CD4-positive, CD25-positive, alpha-beta regulatory T cell (primary cell): Measurements from ENCODE around the gene PNKP. TPM values are rescaled to one million over a fixed set of nuclear protein-coding genes. Genes with fewer than 3 reads are reported as not detected.

Experiments used
- ATAC-seq, 2 donors: fragments of 150-1000 bp; cut with Tn5 transposase; one replicate each; pipeline ENCODE4 v1.10.0; 2021; ENCODE audit warnings: low read depth in 2 of 2, moderate number of reproducible peaks in 2 of 2, moderate library complexity in 1 of 2
- DNase-seq, 3 donors: peaks; one replicate each; pipeline versions ENCODE4 v3.0.0 to v3.0.0-alpha.2; 2012 to 2022; ENCODE audit warnings: mixed read lengths in 1 of 3
- H3K27ac ChIP-seq: one replicate; pipeline ENCODE4 v1.7.0; 2013; ENCODE audit warnings: mild to moderate bottlenecking, low read length; ENCODE audit not compliant: insufficient read depth, poor library complexity, severe bottlenecking
- H3K27me3 ChIP-seq: one replicate; pipeline ENCODE4 v1.7.0; 2013; ENCODE audit warnings: low read length; ENCODE audit not compliant: control insufficient read depth, insufficient read depth
- H3K36me3 ChIP-seq: one replicate; pipeline ENCODE4 v1.7.0; 2013; ENCODE audit warnings: mild to moderate bottlenecking, low read length, moderate library complexity; ENCODE audit not compliant: control insufficient read depth, insufficient read depth
- H3K4me1 ChIP-seq: 2 replicates; pipeline ENCODE4 v1.7.0; 2013; ENCODE audit warnings: mild to moderate bottlenecking, low read length; ENCODE audit not compliant: insufficient read depth, control insufficient read depth, poor library complexity, severe bottlenecking
- H3K4me3 ChIP-seq: one replicate; pipeline ENCODE4 v1.7.0; 2013; ENCODE audit warnings: low read depth, mild to moderate bottlenecking, low read length, moderate library complexity
- H3K9me3 ChIP-seq, 2 experiments: 1 replicate in 1 of 2; 2 replicates in 1 of 2; pipeline ENCODE4 v1.7.0; 2013; ENCODE audit warnings: low read length in 2 of 2, mild to moderate bottlenecking in 1 of 2, moderate library complexity in 1 of 2; ENCODE audit not compliant: control insufficient read depth in 2 of 2
- H3K27ac Mint-ChIP-seq, 3 donors: one replicate each; pipeline ENCODE4 v1.8.0; 2020 to 2022; ENCODE audit warnings: mild to moderate bottlenecking in 3 of 3, mixed read lengths in 3 of 3, moderate library complexity in 2 of 3
- H3K27me3 Mint-ChIP-seq: one replicate; pipeline ENCODE4 v1.8.0; 2022; ENCODE audit warnings: mild to moderate bottlenecking, mixed read lengths
- H3K36me3 Mint-ChIP-seq: one replicate; pipeline ENCODE4 v1.8.0; 2020; ENCODE audit warnings: mixed read lengths
- H3K4me1 Mint-ChIP-seq, 4 donors: one replicate each; pipeline ENCODE4 v1.8.0; 2020 to 2022; ENCODE audit warnings: mixed read lengths in 4 of 4, mild to moderate bottlenecking in 1 of 4
- H3K4me3 Mint-ChIP-seq, 4 donors: one replicate each; pipeline ENCODE4 v1.8.0; 2020 to 2022; ENCODE audit warnings: mild to moderate bottlenecking in 4 of 4, mixed read lengths in 4 of 4, moderate library complexity in 3 of 4
- H3K9me3 Mint-ChIP-seq, 7 donors: one replicate each; pipeline ENCODE4 v1.8.0; 2020 to 2022; ENCODE audit warnings: mixed read lengths in 7 of 7, mild to moderate bottlenecking in 3 of 7, moderate library complexity in 2 of 7
- polyA plus RNA-seq, 4 donors: library from polyadenylated mRNA; unstranded; fragments of 300-500 nt; fragmentation: Illumina TruSeq; gene quantifications; one replicate each; pipeline ENCODE4 v1.2.3, GENCODE V29; 2021
- total RNA-seq: library from RNA; stranded (reverse); gene quantifications from one replicate; pipeline ENCODE4 v1.2.3, GENCODE V29; 2022

The PNKP gene
- total and polyA plus RNA-seq, 5 donors from 2014 or later: 26.2 to 149 (median 28.4) TPM

DNA sequence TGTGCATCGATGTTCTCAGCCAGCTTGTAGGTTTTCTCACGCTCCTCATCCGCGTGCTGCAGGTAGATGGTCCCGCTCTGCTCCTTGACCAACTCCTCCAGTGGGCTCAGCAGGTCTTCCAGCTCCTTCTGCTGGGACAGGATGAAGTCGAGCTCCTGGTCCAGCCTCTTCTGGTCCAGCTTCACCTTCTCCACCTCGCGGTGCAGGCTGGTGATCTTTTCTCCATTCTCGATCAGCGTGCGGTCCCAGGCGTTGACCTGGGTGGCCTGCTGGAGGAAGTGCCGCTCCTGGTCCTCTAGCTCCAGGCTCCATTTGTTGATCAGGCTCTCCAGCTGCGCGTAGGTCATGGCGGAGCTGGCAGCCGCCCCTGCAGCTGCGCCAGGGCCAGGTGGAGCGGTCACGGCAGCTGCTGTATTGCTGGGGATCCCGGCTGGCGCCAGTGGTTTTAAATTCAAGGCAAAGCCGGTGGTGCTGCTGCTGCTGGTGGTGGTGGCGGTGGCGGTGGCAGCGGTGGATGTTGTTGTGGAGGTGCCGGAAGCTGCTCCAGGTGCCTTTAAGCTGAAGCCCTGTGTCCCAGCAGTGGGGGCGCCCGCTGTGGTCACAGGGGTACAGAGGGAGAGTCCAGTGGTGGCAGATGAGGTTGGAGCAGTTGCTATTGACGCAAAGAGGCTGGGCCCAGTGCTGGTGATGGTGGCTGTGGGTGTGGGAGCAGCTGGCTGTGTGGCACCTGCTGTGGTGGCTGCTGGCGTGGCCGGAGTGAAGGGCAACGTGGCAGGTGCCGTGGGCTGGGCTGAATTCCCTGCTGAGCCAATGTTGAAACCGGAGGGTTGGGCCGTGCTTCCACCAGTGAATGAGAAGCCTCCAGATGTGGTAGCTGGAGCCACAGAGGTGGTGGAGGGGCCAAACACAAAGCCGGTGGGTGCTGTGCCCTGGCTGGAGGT lies 41.4 kb upstream of the PNKP start:
- ATAC-seq: no peak
- no peaks in the 10 kb centered on the region for H3K9me3 Mint-ChIP-seq
- no peaks in the 10 kb centered on the region for H3K27me3 Mint-ChIP-seq
- H3K36me3 ChIP-seq: peaks cover 15% of the 10 kb centered on the region
- no peaks in the 10 kb centered on the region for H3K9me3 ChIP-seq
- peaks cover 15 to 36% (median 23%) of the 10 kb centered on the region in 4 donors for H3K4me1 Mint-ChIP-seq
- no peak overlapping the region for H3K4me3 Mint-ChIP-seq
- H3K4me1 ChIP-seq: peaks cover 11% of the 10 kb centered on the region
- H3K27ac Mint-ChIP-seq: peak overlapping the region in 2 of 3 donors; percentile 20 to 74
- DNase-seq: no peak
- no peaks in the 10 kb centered on the region for H3K27me3 ChIP-seq
- H3K27ac ChIP-seq: no peak overlapping the region
- no peak overlapping the region for H3K4me3 ChIP-seq
- peaks cover 26% of the 10 kb centered on the region for H3K36me3 Mint-ChIP-seq

GRCh38 chr19:49907745-49908446 lies 40.5 kb upstream of the PNKP start:
- Histone ChIP-seq H3K9me3 (no peaks in the 10 kb centered on the region), H3K4me3 (no peak overlapping the region), H3K4me1 (peaks cover 11% of the 10 kb centered on the region), H3K36me3 (peaks cover 13% of the 10 kb centered on the region), H3K27ac (no peak overlapping the region), H3K27me3 (no peaks in the 10 kb centered on the region)
- ATAC-seq (no peak), DNase-seq (no peak)
- peak overlapping the region in 1 of 3 donors; percentile 60 for H3K27ac Mint-ChIP-seq
- H3K36me3 Mint-ChIP-seq: peaks cover 19% of the 10 kb centered on the region
- no peak overlapping the region for H3K4me3 Mint-ChIP-seq
- no peaks in the 10 kb centered on the region for H3K27me3 Mint-ChIP-seq
- H3K9me3 Mint-ChIP-seq: no peaks in the 10 kb centered on the region
- peaks cover 15 to 34% (median 20%) of the 10 kb centered on the region in 4 donors for H3K4me1 Mint-ChIP-seq

- H3K36me3 ChIP-seq: peaks cover 12% of the 10 kb centered on the region
- peaks cover 11% of the 10 kb centered on the region for H3K4me1 ChIP-seq
- H3K4me3 ChIP-seq: no peak overlapping the region
- Mint-ChIP-seq H3K4me3 (no peak overlapping the region), H3K27me3 (no peaks in the 10 kb centered on the region), H3K4me1 (peaks cover 15 to 27% (median 16%) of the 10 kb centered on the region in 4 donors), H3K27ac (peak overlapping the region in 1 of 3 donors; percentile 26), H3K36me3 (peaks cover 15% of the 10 kb centered on the region), H3K9me3 (no peaks in the 10 kb centered on the region)
- ATAC-seq: no peak
- no peak for DNase-seq
- no peak overlapping the region for H3K27ac ChIP-seq
- no peaks in the 10 kb centered on the region for H3K27me3 ChIP-seq
- H3K9me3 ChIP-seq: no peaks in the 10 kb centered on the region
These were observed 39.6 kb upstream of the PNKP start for GRCh38 chr19:49906879-49907564.

GRCh38 chr19:49904136-49904535 lies 36.8 kb upstream of the PNKP start:
- ATAC-seq: no peak
- Mint-ChIP-seq H3K4me1 (peaks cover 0 to 10% (median 5%) of the 10 kb centered on the region in 4 donors), H3K27ac (no peak overlapping the region), H3K27me3 (no peaks in the 10 kb centered on the region), H3K4me3 (no peak overlapping the region), H3K36me3 (peaks cover 11% of the 10 kb centered on the region), H3K9me3 (no peaks in the 10 kb centered on the region)
- no peak overlapping the region for H3K27ac ChIP-seq
- H3K4me1 ChIP-seq: no peaks in the 10 kb centered on the region
- no peak for DNase-seq
- H3K36me3 ChIP-seq: peaks cover 12% of the 10 kb centered on the region
- H3K9me3 ChIP-seq: no peaks in the 10 kb centered on the region
- H3K4me3 ChIP-seq: no peak overlapping the region
- H3K27me3 ChIP-seq: no peaks in the 10 kb centered on the region

GRCh38 chr19:49896863-49897621 lies 29.7 kb upstream of the PNKP start, which contains the start of gene IL4I1:
Gene IL4I1 (minus strand): TSS chr19:49896887. CDS start chr19:49896160, 727 bp downstream.
- no peaks in the 10 kb centered on the region for H3K27me3 Mint-ChIP-seq
- peak within 1 kb of the TSS; percentile 90 to 97 (median 97) for H3K27ac Mint-ChIP-seq
- H3K4me3 ChIP-seq: peak within 1 kb of the TSS; percentile 50

GRCh38 chr19:49895566-49896297 lies 28.4 kb upstream of the PNKP start:
- peak overlapping the region; percentile 93 for H3K27ac ChIP-seq
- Mint-ChIP-seq H3K4me1 (peaks cover 0 to 42% (median 25%) of the 10 kb centered on the region in 4 donors), H3K36me3 (no peaks in the 10 kb centered on the region), H3K9me3 (peaks cover 0 to 2% (median 0%) of the 10 kb centered on the region in 7 donors), H3K27ac (peak overlapping the region in 1 of 3 donors; percentile 97), H3K4me3 (peak overlapping the region in 1 of 4 donors; percentile 83), H3K27me3 (no peaks in the 10 kb centered on the region)
- ATAC-seq (no peak), DNase-seq (no peak)
- H3K4me3 ChIP-seq: no peak overlapping the region
- no peaks in the 10 kb centered on the region for H3K9me3 ChIP-seq
- no peaks in the 10 kb centered on the region for H3K36me3 ChIP-seq
- peaks cover 23% of the 10 kb centered on the region for H3K4me1 ChIP-seq
- no peaks in the 10 kb centered on the region for H3K27me3 ChIP-seq

More at GRCh38 chr19:49896863-49897621, 29.7 kb upstream of the PNKP start, which contains the start of gene IL4I1:
- ATAC-seq (peak; percentile 64 to 76), DNase-seq (peak; percentile 64 to 75 (median 66))
- Histone ChIP-seq H3K36me3 (no peaks in the 10 kb centered on the region), H3K9me3 (no peaks in the 10 kb centered on the region), H3K4me1 (peaks cover 23% of the 10 kb centered on the region), H3K27ac (peak within 1 kb of the TSS; percentile 93), H3K27me3 (no peaks in the 10 kb centered on the region)
- Mint-ChIP-seq H3K4me1 (peaks cover 0 to 39% (median 23%) of the 10 kb centered on the region in 4 donors), H3K9me3 (no peaks in the 10 kb centered on the region), H3K4me3 (peak within 1 kb of the TSS; percentile 67 to 81 (median 80)), H3K36me3 (no peaks in the 10 kb centered on the region)
